Colonic mucosa (tissue), 4 donors: ENCODE measurements around the gene ELP4. TPM values are rescaled to one million over a fixed set of nuclear protein-coding genes. Genes with fewer than 3 reads are reported as not detected.

Experiments used
- DNase-seq: peaks from one replicate; pipeline ENCODE4 v3.0.0-alpha.2; 2020
- H3K27ac ChIP-seq: fragments of 200-600 bp; one replicate; pipeline ENCODE4 v1.8.0; 2021
- H3K27me3 ChIP-seq: fragments of 200-600 bp; one replicate; pipeline ENCODE4 v1.8.0; 2021
- H3K36me3 ChIP-seq: fragments of 200-600 bp; one replicate; pipeline ENCODE4 v1.8.0; 2021
- H3K4me1 ChIP-seq: fragments of 200-600 bp; one replicate; pipeline ENCODE4 v1.8.0; 2021; ENCODE audit warnings: mild to moderate bottlenecking
- H3K4me3 ChIP-seq: fragments of 200-600 bp; one replicate; pipeline ENCODE4 v1.8.0; 2021
- H3K9ac ChIP-seq, 2 donors: one replicate each; pipeline ENCODE4 v1.7.0; 2013; ENCODE audit warnings: control low read depth in 2 of 2, low read depth in 2 of 2, low read length in 2 of 2
- H3K9me3 ChIP-seq: fragments of 200-600 bp; one replicate; pipeline ENCODE4 v1.8.0; 2021
- CTCF ChIP-seq: fragments of 200-600 bp; IDR thresholded peaks from one replicate; pipeline ENCODE4 v1.8.0; 2022; ENCODE audit warnings: antibody characterized with exemption, mild to moderate bottlenecking
- intact Hi-C: fragments of 100-400 bp; cut with DNase I; formaldehyde crosslinking; loops from one replicate; pipeline ENCODE4 v1.14.1; 2022
- total RNA-seq, 2 donors: library from RNA; stranded (reverse); fragmentation: NEBNext Ultra II Directional in 1 of 2; extraction: Animal tissue kit (Norgen Biotek cat#: 25700) in 1 of 2; gene quantifications; one replicate each; pipeline ENCODE4 v1.2.1, GENCODE V29; 2021
- donor health status: healthy.
- donor health status: DM: no; HTN: no; CAD: no.
- donor health status: DM: no; HTN: no; CAD: no.

The ELP4 gene
- total RNA-seq, 2 donors from 2014 or later, result 17.0 to 22.8 TPM

- no peak for DNase-seq
- intact Hi-C loops, result no loop called here
- H3K27ac ChIP-seq, result no peak overlapping the region
- H3K36me3 ChIP-seq, result no peaks in the 10 kb centered on the region
- H3K9ac ChIP-seq, result no peak overlapping the region
- TF ChIP-seq CTCF, result no peak
- no peaks in the 10 kb centered on the region for H3K4me1 ChIP-seq
- H3K9me3 ChIP-seq, result no peaks in the 10 kb centered on the region
- H3K4me3 ChIP-seq, result no peak overlapping the region
- no peaks in the 10 kb centered on the region for H3K27me3 ChIP-seq
Observed at GRCh38 chr11:31521497-31522150, 12.1 kb downstream of the ELP4 start.

GRCh38 chr11:31529189-31529588, 19.6 kb downstream of the ELP4 start:
- no peak overlapping the region for H3K9ac ChIP-seq
- H3K27me3 ChIP-seq, result no peaks in the 10 kb centered on the region
- DNase-seq, result no peak
- TF ChIP-seq CTCF, result no peak
- H3K27ac ChIP-seq, result no peak overlapping the region
- H3K4me1 ChIP-seq, result no peaks in the 10 kb centered on the region
- no peaks in the 10 kb centered on the region for H3K9me3 ChIP-seq
- H3K4me3 ChIP-seq, result no peak overlapping the region
- no peaks in the 10 kb centered on the region for H3K36me3 ChIP-seq
- intact Hi-C loops, result no loop called here

GRCh38 chr11:31529701-31530100, 20.1 kb downstream of the ELP4 start:
- DNase-seq, result no peak
- Histone ChIP-seq H3K36me3 (no peaks in the 10 kb centered on the region), H3K9me3 (no peaks in the 10 kb centered on the region)

GRCh38 chr11:31531293-31531692, 21.7 kb downstream of the ELP4 start:
- H3K27ac ChIP-seq, result no peak overlapping the region
- DNase-seq, result no peak
- H3K36me3 ChIP-seq, result no peaks in the 10 kb centered on the region
- intact Hi-C loops, result no loop called here
- H3K4me3 ChIP-seq, result no peak overlapping the region
- H3K4me1 ChIP-seq, result no peaks in the 10 kb centered on the region
- TF ChIP-seq CTCF, result no peak
- no peak overlapping the region for H3K9ac ChIP-seq
- no peaks in the 10 kb centered on the region for H3K27me3 ChIP-seq
- no peaks in the 10 kb centered on the region for H3K9me3 ChIP-seq

More at GRCh38 chr11:31529701-31530100, 20.1 kb downstream of the ELP4 start:
- H3K4me3 ChIP-seq, result no peak overlapping the region
- H3K4me1 ChIP-seq, result no peaks in the 10 kb centered on the region
- intact Hi-C loops, result no loop called here
- no peak overlapping the region for H3K9ac ChIP-seq
- no peaks in the 10 kb centered on the region for H3K27me3 ChIP-seq
- H3K27ac ChIP-seq, result no peak overlapping the region
- no peak for TF ChIP-seq CTCF

GRCh38 chr11:31535479-31535878, 25.9 kb downstream of the ELP4 start:
- Histone ChIP-seq H3K4me3 (no peak overlapping the region), H3K27ac (no peak overlapping the region), H3K9me3 (no peaks in the 10 kb centered on the region), H3K36me3 (no peaks in the 10 kb centered on the region), H3K27me3 (no peaks in the 10 kb centered on the region), H3K9ac (no peak overlapping the region), H3K4me1 (no peaks in the 10 kb centered on the region)
- intact Hi-C loops, result no loop called here
- TF ChIP-seq CTCF, result no peak
- no peak for DNase-seq
